Vagina (tissue), 2 donors: Measurements from ENCODE around the gene RABGAP1L.

ENCODE experiments used
- POLR2A ChIP-seq, 2 donors: fragments of 450-650 bp; IDR thresholded peaks; one replicate each; pipeline ENCODE4 v1.6.1; 2017; ENCODE audit warnings: antibody characterized with exemption in 2 of 2, mild to moderate bottlenecking in 2 of 2, moderate library complexity in 2 of 2
- TF ChIP-seq, protein P1 (sequence below), 3 experiments: fragments of 450-650 bp in 2 of 3; fragments of 200-600 bp in 1 of 3; sonication (generic) in 1 of 3; IDR thresholded peaks; one replicate each; pipeline ENCODE4 v1.5.1; 2017 to 2019; ENCODE audit warnings: antibody characterized with exemption in 3 of 3, mild to moderate bottlenecking in 2 of 3, moderate library complexity in 2 of 3

DNA sequence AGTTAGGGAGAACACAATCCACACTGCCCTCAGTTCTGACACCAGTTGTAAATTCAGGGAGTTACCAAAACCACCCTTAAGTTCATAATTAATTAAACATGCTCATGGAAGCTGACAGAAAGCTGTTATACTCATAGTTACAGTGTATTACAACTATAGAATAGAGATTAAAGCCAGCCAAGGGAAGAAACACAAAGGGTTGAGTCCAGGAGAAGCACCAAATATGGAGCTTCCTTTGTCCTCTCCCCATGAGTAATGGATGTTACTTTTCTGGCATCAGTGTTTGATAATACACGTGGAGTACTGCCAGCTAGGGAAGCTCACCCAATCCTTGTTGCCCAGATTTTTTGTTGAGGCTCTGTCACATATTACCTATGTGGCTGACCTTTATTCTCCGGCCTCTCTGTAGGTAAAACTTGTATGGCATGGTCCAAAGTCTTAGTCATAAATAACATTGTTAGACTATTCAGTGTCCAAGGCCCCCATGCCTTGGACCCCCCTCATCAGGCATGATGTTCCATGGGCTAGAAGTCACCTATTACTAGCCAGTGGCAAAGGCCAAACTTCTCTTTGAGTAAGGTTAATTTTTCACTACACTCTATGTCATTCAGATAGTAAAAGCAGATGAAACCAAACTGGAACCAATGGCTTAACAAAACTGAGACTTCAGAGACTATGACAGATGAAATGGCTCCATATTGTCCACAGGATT lies 464.2 kb downstream of the RABGAP1L start:
- TF ChIP-seq, protein P1, sequence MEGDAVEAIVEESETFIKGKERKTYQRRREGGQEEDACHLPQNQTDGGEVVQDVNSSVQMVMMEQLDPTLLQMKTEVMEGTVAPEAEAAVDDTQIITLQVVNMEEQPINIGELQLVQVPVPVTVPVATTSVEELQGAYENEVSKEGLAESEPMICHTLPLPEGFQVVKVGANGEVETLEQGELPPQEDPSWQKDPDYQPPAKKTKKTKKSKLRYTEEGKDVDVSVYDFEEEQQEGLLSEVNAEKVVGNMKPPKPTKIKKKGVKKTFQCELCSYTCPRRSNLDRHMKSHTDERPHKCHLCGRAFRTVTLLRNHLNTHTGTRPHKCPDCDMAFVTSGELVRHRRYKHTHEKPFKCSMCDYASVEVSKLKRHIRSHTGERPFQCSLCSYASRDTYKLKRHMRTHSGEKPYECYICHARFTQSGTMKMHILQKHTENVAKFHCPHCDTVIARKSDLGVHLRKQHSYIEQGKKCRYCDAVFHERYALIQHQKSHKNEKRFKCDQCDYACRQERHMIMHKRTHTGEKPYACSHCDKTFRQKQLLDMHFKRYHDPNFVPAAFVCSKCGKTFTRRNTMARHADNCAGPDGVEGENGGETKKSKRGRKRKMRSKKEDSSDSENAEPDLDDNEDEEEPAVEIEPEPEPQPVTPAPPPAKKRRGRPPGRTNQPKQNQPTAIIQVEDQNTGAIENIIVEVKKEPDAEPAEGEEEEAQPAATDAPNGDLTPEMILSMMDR (IDR thresholded peaks at IDR 0.05), result no peak
- TF ChIP-seq POLR2A (IDR thresholded peaks at IDR 0.05), result no peak
